ENCODE data around the gene BRD3OS.

Gene BRD3OS

GRCh38 chr9:133989625-133990365 lies 35.5 kb upstream of the BRD3OS start:
- no peak for DNase-seq

DNA sequence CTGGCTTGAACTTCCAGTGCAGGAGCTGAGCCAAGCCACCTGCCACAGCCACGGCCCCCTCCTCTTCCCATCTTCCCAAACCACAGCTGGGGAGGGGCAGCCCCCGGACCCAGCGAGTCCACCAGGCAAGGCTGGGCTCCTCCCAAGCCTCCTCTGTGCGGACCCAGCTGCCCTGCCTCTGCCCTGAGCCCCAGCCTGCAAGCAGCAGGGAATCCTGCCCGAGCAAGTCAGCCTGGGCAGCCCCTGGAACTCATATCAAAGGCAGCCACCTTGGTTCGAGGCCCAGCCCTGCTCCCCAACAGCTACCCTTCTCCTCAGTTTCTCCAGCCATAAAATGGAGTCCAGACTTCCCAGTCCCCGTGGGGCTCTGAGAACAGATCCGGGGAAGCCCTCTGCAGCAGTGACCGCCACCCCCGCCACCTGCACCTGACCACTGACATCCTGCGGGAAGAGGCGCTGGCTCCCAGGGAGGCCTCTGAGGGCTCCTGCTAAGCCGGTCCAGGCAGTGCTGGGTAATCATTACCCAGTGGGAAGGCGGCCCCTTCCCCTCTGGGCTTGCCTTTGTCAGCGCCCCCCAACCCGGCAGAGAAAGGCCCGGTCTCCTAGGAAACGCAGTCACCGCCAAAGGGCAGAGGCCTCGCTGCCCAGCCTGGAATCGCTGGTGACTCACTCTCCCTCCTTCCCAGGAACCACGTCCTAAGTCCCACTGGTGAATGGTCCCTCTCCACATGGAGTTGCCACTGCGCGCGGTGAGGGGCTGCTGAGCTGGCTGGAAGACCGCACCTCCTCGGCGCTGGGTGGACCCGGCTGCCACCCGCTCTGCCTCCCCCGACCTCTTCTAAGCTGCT lies 34.7 kb upstream of the BRD3OS start:
- DNase-seq = no peak

- DNase-seq = peak in 1 of 2 donors; percentile 6
Measured at GRCh38 chr9:133991214-133991921, 33.9 kb upstream of the BRD3OS start.

GRCh38 chr9:133991964-133992779 lies 33.1 kb upstream of the BRD3OS start, which contains the start of gene VAV2:
Gene VAV2 (minus strand): TSS chr9:133992324. CDS start chr9:133992278, 46 bp downstream.
- DNase-seq = peak in 1 of 2 donors; percentile 41

GRCh38 chr9:133992780-133993634 lies 32.3 kb upstream of the BRD3OS start:
- DNase-seq = peak; percentile 15 to 68

DNA sequence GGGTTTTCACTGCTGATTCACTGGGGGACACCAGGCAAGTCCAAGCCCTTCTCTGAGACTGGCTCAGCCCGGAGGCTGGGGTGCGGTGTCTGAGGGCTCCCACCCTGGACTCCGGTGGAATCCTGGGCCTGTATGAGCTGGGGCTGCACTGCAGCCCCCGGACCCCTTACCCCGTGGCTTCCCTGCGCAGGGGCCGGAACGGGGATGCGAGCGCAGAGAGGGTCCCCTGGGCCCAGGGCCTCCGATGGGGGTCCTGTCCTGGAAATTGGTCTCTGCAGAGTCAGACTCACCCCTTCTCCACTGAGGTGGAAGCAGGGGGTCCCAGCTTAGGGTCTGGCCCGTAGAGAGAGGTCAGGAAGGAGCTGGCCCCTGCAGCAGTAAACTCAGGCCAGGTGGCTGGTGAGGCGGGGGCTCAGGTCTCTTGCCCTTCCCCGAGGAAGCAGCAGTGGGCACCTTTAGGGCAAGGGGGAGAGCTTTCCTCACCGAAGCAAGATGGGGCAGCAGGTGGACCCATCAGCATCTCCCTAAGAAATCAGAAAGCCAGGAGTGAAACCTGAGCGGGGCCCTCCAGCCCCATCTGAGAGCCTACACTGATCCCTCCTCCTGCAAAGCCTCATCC lies 31.5 kb upstream of the BRD3OS start:
- DNase-seq = no peak

GRCh38 chr9:133994353-133995011 lies 30.8 kb upstream of the BRD3OS start:
- peak in 1 of 2 donors; percentile 72 for DNase-seq

DNA sequence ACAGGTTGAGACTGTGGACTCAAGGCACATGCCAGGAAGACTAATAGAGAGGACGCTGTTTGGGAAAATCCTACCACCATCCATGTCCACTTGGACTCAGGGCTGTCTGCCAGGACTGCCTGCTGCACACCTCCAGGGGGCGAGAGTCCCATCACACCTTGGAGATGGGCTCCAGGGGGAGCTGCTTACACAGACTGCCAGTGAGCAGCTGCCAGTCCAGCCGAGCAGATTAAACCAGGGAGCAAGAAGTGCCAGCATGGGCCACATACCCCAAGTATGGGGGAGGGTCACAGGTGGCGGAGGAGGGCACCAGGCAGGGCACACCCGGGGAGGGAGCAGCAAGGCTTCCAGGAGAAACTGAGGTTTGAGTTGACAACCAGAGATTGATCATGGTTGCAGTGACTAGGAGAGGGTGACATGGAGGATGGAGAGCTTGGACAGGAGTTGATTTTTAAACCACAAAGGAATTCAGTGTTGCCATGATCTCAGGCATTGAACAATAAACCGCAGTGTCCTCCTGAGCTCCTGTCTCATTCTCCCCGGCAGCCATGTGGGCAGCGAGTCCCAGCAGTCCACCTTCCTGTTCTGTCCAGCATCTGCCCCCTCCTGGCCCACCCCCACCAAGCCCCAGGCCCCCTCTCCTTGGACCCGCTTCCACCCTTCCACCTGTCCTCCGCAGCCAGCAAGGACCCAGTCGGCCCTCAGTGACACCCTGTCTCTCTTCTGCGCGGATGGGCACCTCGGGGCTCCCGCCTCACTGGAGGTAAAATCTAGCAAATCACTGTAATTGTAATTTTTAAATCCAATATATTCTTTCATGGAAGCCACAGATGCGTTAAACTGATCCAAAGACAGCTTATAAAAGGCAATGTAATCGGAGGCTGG lies 30.0 kb upstream of the BRD3OS start:
- DNase-seq = no peak

DNA sequence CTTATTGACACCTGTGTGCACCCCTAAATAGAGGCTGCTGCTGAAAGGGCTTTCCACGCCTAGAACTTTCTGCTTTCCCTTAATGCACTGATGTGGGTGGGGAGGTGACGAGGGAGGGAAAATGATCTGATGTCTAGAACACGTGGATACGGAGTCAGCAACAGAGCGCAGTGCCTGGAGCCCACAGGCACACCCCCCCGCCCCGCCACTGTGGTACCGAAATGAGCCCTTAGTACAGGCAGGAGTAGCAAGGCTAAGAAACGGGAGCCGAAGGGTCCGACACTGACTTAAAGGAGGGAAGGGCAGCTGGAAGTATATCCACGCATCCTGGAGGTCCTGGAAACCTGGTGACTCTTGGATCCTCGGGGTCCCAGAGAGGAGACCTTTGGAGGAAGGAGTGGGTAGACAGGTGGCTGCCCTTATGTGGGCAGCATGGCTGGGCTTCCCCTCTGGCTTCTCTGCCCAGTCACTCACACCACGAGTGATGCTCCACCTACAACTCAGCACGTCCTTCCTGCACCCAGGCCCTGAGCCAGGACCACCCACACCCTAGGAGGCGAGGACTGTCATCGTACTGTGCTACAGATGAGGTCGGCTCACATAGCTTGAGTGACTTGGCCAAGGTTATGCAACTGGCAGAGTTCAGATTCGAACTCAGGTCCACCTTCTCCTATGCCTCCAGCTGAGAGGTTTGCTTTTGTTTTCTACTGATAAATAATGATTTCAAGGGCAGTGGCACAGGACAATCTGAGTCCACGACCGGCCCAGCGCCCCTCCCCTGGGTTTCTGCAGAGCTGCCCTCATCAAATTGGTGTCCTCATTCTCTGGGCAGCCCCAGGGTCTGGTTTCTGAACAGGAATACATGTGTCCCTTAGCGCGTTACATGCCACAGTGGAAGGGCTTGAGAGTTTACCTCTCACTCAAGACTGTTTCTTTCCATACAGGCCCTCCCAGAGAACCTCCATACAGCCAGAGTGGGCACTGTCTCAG lies 28.5 kb upstream of the BRD3OS start:
- no peak for DNase-seq

- DNase-seq = no peak
Measured at GRCh38 chr9:133997584-133997983, 27.7 kb upstream of the BRD3OS start.

GRCh38 chr9:133998915-133999595 lies 26.2 kb upstream of the BRD3OS start:
- no peak for DNase-seq

- DNase-seq = no peak
Measured at GRCh38 chr9:133999851-134000265, 25.4 kb upstream of the BRD3OS start.

DNA sequence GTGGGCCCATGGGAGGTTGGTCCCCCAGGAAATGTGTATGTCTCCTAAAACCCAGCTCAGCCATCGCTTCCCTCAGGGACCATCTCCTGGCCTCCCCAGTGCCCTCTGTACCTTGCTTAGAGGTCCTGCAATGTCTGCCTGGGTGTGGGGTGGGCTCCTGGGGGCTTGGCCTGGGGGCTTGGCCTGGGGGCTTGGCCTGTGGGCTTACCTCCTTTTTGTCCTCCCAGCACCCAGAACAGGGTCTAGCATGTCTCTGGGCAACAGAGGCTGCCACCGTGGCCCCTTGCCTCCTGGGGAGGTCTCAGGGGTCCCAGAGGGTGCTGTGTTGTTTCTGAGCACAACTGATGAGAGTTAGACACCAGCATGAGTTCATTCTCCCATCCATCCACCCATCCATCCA lies 22.5 kb upstream of the BRD3OS start:
- DNase-seq = no peak

- DNase-seq = no peak
Measured at GRCh38 chr9:134003237-134003636, 22.0 kb upstream of the BRD3OS start.

DNA sequence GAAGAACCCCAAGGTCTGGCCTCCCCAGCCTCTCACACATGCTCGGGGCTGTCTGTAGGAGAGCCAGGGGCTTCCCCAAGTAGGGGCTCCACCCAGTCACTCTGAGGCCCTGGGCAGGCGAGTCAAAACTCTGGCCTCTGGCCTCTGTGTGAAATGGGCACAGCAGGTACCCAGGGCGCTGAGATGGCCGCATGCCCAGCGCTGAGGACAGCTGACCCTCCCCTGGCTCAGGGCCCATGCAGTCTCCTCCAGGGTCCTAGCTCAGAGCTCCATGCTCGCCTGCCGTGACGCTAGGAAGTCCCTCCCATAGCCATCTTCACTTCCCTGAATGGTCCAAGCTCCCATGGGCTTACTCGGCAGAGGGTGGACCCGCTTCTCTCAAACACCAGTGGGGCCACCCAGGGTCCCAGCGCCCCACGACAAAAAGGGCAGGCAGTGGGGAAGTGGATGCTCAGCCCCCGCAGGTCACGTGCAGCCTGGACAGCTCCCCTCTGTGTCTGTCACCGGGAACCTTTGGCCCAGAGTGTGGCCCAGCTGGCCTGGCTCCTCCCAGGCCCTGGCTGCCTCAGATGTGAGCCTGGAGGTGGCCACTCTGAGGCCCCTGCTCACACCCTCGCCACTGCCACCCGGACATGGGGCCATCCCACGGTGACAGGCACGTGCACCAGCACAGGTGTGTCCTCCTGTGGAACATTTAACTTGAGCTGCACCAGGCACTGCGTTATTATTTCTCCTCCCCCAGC lies 21.0 kb upstream of the BRD3OS start:
- no peak for DNase-seq

DNA sequence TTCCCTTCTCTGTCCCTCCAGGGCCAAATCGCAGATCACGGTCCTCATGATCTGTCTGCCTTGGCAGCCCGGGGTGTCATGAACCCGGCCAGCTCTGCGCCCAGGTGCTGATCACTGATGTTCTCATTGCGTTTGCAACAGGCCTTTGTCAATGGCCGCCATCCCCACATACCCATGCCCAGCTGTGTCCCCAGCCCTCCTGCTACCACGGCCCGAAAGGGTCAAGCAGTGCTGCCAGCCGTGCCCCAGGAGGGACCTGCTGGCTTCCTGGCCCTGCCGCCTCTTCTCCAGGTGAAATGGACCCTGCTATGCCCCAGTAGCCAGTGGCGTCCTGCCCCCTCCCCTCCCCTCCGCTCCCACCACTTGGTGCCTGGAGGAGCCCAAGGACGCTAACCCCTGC lies 20.4 kb upstream of the BRD3OS start:
- no peak for DNase-seq

DNA sequence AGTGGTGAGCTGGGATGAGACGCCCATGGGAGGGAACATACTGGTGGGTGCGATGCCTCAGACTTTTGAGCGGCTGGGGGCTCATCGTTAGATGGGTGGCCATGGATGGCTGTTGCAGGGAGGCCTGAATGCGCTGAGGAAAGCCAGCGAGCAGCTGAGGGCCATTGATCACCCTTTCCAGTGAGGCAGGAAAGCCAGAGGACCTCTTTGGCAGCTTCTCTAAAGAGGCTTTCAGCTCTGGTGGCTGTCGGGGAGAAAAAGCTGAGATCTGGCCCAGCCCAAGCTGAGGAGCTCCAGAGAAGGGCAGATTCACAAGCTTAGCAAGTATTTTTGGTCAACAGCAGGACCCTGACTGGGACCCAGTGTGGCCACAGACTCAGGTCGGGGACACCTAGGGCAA lies 19.9 kb upstream of the BRD3OS start:
- DNase-seq = no peak

All from bone marrow (tissue), 2 donors.